HG03066 (cell line): ENCODE results near the gene JMY.

Experiments used
- ATAC-seq: cut with Tn5 transposase; IDR thresholded peaks from one replicate; pipeline ENCODE4 v1.9.1; 2021; ENCODE audit warnings: low read depth; ENCODE audit not compliant: unreplicated experiment

JMY gene

GRCh38 chr5:79285833-79286232 lies 49.9 kb downstream of the JMY start:
- ATAC-seq, result no peak

DNA sequence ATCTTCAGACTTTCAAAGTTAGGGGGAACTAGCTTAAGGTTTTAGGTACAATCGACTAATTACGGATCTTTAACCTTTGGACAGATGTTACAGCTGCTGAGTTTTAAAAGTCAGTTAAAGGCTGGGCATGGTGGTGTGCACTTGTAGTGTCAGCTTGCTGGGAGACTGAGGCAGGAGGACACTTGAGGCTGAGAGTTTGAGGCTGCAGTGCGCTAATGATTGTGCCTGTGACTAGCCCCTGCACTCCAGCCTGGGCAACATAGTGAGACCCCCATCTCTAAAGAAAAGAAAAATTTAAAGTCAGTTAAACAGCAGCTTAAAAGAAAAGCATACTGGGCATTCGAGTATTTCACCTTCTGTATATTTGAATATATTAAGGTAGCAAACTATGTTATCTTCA lies 51.4 kb downstream of the JMY start:
- ATAC-seq, result no peak

GRCh38 chr5:79287907-79288306 lies 52.0 kb downstream of the JMY start:
- ATAC-seq, result no peak

DNA sequence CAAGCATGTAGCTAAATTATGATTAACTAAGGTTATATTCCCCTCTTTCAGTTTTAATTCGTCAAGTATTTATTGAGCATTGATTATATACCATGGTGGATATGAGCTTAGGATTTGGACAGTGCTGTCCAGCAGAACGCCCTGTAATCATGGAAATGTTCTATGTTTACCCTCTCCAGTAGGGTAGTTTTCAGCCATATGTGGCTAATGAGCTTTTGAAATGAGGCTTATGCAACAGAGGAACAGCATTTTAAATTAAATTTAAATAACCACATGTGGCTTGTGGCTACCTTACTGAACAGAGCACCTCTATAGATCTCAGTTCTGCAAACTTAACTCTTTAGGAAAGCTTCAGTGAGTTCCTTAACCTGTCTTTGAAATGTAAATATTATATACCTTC lies 59.1 kb downstream of the JMY start:
- no peak for ATAC-seq

DNA sequence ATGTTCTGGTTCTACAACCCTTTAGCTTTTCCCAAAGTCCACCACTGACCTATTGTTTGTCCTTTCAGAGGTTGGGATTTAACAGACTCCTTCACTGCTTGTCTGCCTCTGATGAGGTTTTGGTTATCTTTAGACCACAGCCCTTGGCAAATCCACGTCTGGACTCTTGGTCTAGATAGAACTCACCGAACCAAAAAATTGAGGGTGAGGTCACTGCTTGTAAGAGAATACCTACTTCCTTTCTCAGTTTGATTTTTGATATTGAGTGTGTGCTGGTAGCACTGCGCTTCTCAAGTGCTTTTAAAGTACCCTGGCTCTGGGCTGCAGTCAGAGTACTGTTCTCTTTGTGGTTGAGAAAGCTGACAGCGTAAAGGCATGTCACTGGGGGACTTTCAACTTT lies 61.7 kb downstream of the JMY start:
- no peak for ATAC-seq

DNA sequence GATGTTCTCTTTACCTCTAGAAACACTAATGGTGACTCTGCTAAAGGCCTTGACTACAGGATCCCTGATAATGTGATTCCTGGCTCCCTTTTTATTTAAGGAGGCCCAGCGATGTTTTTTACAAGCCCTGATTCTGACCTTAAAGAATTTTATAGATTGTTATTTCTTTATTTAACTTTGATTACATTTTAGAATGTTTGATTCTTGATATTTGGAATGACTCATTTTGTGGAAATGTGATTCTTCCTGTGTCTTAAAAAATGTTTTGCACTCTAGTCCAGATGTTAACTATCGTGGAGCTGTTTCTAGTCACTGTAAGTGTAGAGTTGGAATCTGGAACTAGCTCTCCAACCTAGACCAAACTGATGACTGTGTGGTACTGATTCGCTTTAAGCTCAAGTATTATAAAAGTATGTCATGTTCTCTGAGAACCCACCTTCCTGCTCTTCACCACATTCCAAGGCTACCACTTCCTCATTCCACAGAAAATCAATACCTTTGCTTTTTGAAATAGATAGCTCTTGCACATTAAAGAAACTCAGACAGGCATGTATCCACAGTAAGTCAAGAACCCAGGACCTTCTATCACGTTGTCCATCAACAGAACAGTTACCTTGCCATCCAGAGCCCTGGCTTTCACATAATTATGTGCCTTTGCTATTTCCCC lies 65.2 kb downstream of the JMY start:
- no peak for ATAC-seq

DNA sequence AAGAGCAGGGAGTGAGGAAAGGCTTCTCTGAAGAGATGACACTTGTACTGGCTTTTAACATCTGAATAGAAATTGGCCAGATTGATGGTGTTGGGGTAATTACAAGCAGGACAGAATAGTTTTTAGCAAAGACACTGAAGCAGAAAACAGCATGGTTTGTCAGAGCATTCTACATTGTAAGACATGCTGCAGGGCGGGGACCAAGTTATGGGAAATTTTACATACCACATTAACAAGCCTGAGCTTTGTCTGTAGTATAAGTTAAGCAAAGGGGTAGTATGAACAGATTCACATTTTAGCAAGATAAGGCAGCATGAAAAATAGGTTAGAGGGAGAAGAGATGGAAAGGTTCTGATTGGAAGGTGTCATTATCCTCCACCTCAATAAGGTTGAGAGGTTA lies 66.5 kb downstream of the JMY start:
- ATAC-seq, result no peak

DNA sequence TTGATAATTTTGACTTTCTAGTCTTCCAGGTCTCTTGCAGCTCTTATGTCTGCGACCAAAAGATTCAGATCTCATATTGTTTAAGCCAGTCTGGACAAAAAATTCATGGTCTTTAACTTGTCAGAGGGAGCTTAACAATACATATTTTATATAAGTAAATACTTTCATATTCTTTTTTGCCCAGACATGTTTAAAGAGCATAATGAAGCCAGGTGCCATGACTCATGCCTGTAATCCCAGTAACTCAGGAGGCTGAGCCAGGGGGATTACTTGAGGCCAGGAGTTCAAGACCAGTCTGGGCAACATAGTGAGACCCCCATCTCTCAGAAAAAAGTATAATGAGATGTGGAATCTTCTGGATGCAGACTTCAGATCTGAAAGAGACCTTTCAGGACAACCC lies 69.8 kb downstream of the JMY start:
- no peak for ATAC-seq

DNA sequence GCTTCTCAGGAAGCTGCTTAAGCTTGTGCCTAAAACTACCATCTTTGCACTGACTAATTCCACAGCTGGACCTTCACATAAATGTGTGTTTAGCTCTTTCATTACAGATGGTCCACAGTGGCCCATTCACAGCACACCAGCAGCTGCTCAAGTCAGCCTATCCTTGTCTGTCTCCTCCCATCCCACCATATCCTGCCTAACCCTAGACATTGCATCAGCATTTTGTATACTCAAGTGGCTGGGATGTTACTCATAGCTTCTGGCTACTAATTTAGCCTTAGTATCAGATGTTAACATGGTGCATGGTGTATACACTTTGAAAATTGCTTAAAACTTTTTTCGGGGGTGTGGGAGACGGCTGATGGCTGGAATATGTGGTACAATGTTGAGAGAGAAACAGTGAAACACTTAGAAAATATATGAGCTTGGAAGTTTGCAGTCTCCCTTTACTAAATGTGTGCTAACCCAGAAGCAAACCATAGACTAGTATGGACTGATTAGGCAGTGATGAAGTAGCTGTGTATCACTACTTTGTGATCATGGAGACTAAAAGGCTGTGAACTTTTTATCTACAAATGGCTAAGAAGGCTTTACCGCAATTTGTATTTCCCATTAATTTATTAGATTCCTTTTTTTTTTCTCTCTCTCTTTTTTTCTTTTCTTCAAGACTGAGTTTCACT lies 83.1 kb downstream of the JMY start:
- ATAC-seq, result no peak

DNA sequence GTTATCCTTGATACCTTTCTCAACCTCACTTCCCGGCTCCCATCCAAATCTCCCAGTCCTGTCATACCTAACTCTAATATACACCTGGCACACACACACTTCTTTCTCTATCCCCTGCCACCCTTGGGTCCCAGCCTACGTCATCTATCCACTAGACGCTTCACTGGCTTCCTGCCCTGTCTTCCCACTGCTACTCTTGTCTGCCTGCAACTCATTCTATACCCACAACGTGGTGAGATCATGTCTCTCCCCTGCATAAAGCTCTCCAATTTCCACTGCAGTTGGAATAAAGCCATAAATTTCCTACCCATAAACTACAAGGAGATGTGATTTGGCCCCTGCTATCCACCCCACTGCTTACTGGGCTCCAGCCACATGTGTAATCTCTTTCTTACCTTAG lies 93.5 kb downstream of the JMY start:
- no peak for ATAC-seq

DNA sequence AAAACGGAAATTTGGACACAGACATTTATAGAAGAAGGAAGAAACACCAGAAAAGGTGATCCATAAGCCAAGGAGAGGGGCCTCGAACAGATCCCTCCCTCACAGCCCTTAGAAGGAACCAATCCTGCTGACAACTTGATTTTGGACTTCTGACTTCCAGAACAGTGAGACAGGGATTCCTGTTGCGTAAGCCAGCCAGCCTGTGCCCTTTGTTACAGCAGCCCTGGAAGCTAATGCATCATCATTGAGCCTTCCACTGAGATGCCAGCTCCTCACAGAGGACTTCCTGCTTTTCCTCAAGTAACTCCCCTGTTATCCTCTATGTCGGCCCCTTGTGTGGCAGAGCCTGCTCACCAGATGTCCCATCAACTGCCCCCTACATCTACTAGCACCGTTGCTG lies 94.1 kb downstream of the JMY start:
- ATAC-seq, result no peak

DNA sequence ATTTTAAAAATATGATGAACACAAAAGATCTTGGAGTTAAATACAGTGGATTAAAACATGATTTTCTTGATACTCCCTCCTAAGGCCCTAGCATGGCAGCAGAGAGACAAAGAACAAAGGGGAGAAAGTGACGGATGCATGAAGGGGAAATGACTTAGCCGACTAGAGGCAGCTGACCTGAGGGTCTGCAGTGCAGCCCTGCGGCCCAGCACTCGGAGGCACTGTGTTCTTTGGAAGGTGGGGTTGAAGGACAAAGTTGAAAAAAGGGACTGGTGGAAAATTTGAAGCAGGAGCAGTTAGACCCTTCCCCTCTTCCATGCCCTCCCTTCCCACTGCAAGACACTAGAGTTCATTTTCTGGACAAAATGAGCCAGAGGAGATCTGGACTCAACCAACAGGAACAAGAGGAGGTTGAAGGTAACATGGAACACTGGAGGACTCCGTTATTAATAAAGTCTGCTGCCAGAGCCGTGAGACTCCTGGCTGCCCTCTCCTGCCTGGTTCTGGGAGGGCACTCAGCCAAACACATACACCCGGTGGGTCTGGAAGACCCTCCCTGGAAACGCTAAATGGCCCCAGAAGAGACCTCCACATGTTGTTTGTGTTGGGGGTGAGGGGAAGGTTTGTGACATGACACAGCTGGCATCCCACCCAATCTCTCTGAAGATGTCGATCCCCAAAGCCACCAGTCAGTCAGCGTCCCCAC lies 98.1 kb downstream of the JMY start:
- ATAC-seq, result no peak

GRCh38 chr5:79346420-79346824 lies 110.5 kb downstream of the JMY start:
- ATAC-seq, result no peak

DNA sequence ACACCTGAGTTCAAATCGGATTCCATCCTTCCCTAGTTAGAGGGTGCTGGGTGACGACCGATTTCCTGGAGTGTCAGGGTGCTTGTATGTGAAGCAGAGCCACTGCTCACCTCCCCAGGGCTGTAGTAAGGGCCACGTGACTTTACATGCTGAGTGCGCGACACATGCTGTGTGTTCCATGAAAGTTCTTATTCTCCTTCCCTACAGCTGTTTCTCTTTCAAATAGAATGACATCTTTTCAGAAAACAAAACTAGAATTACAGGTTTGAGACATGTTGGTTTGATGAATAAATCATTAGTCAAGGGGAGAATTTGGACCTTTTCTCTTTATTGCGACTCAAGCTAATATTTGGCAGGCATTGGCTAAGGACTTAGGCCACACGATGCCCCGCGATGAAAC lies 113.1 kb downstream of the JMY start:
- no peak for ATAC-seq

DNA sequence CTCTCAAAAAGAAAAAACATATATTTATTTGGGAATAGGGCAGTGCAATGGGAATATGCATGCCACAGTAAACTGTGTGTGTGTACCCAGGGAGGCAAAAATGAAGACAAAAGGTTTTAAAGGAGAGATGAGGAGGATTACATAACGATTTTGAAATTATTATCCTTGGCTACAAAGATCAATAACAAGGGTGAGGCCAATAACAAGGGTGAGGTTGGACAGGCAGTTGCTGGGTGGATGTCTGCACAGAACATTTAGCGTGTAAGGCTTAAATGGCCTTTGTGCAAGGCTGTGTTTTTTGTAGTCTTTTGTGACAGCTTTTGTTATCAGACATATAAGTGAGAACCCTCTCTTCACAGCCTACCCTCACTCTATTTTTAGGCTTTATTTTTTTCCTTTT lies 114.0 kb downstream of the JMY start:
- no peak for ATAC-seq

DNA sequence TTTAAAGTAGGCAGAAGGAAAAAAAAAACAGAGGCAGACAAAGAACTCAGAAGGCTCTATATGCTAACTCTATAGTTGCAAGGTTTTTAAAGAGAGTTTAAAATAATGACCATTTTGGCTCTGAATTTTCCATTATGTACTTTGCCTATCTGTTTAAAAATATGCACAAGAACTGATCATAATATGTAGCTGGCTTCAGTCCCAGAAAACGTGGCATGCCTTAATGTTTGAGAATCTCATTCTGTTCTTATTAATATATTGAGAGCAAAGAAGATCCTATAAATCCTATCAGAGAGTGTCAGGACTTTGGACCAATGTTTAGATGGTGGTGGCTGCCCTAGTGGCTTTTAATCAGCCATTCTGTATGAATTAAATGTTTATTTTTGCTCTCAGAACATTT lies 121.5 kb downstream of the JMY start:
- no peak for ATAC-seq
